ENCODE measurements around the gene CASP8AP2. TPM values are rescaled to one million over a fixed set of nuclear protein-coding genes. Genes with fewer than 3 reads are reported as not detected.
"Not testable (repeated sequence)": the region's sequence is repeated elsewhere in the genome, so short reads cannot be mapped to it uniquely, and the experiment has no call there.

Gene CASP8AP2
- total RNA-seq = 38.3 and 40.2 TPM in 2 replicates

DNA sequence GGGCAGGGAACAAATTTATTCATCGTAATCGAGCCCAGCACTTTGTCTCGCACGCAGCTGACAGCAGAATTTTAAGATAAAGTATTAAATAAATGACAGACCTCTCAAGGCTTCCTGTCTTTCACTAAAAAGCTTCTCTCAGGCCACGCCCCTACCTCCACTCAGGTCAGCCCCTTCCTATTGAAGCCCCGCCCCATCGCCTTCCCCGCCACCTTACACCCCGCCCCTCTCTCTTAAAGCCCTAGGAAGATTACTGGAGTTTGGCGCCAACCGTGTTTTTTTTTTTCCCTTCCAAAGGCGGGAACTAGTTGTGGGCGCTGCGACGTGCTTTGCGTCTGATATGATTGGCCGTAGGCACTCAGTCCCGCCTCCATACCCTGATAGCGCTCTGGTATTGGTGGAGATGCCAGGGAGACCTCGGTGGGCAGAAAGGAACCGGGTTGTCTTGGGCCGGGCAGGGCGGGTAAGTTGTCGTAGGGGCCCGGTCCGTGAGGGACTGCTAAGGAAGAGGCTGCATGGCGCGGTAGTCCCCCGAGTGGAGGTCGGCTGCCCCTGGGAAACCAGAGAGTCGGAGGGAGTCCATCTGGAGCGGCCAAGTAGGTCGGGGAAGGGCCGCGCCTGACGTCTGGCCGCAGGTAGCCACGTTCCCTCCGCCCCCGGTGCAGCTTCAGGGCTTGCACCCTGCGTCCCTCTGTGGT is at the start of gene CASP8AP2:
Gene CASP8AP2 (plus strand): TSS at position 409 of the 698 bp plus-strand sequence.
- Mint-ChIP-seq H3K4me1 (ENCODE audit: low read depth) (peaks cover 21% of the 10 kb centered on the region), H3K27ac (peak within 1 kb of the TSS; percentile 91), H3K9me3 (no peaks in the 10 kb centered on the region), H3K4me3 (peak within 1 kb of the TSS; percentile 97), H3K36me3 (ENCODE audit: low read depth) (peaks cover 28% of the 10 kb centered on the region), H3K27me3 (ENCODE audit: insufficient read depth) (no peaks in the 10 kb centered on the region)
- DNase-seq (ENCODE audit: low spot score) = peak; percentile 93
- intact Hi-C loops (cut with micrococcal nuclease) = loop anchor here (1.0 to 5.0 kb wide), 7 partner anchors 10 to 758 kb away; partner anchors contain the start of genes LYRM2, MAP3K7, MDN1 and UBE2J1

DNA sequence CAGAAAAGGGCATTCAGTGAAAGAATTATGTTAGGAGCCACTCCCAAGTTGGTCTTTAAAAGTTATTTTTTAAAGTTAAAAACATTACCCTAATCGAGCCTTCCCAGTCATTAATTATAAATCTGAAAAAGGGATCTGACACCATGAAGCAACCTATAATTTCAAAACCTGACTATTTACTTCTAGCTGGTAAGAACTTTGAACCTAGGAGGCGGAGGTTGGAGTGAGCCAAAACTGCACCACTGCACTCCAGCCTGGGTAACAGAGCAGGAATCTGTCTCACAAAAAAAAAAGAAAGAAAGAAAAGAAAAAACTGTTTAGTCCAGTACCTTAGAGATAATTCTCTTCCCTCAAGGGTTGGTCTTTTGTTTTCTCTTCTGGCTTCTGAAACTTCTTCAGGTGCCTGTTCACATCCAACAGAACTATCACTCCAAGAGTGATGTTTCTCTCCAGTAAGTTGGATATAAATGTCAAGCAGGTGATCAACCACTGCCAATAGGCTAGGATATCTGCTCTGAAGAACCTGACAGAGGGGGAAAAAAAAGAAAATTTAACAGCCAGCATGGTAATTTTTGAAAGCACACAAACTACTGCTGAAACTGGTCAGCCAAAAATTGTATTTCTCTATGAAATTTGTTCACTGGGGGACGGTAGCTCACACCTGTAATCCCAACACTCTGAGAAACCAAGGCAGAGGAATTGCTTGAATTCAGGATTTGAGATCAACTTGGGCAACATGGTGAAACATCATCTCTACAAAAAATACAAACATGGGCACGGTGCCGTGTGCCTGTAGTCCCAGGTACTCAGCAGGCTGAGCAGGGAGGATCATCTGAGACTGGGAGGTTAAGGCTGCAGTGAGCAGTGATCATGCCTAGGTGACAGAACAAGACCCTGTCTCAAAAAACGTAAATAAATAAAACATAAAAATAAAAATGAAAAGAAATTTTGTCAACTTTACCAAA is 48.3 kb upstream of the CASP8AP2 start:
- no peaks in the 10 kb centered on the region for H3K9me3 Mint-ChIP-seq
- H3K4me3 Mint-ChIP-seq = no peak overlapping the region
- H3K27me3 Mint-ChIP-seq (ENCODE audit: insufficient read depth) = no peaks in the 10 kb centered on the region
- no peak overlapping the region for H3K27ac Mint-ChIP-seq
- no peak for DNase-seq (ENCODE audit: low spot score)
- peaks cover 50% of the 10 kb centered on the region for H3K36me3 Mint-ChIP-seq (ENCODE audit: low read depth)
- intact Hi-C loops (cut with micrococcal nuclease) = no loop called here
- H3K4me1 Mint-ChIP-seq (ENCODE audit: low read depth) = no peaks in the 10 kb centered on the region

DNA sequence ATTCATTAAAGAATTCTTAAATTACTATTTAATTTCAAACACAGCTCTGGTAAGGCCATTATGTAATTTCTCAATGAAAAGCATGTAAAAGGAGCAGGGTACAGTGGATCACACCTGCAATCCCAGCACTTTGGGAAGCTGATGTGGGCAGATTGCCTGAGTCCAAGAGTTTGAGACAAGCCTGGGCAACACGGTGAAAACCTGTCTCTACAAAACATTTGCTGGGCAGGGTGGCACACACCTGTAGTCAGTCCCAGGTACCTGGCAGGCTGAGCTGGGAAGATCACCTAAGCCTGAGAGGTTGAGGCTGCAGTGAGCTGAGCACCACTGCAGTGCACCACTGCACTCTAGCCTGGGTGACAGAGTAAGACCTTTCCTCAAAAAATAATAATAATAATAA is 47.5 kb upstream of the CASP8AP2 start:
- Mint-ChIP-seq H3K27ac (no peak overlapping the region), H3K4me3 (no peak overlapping the region), H3K27me3 (ENCODE audit: insufficient read depth) (no peaks in the 10 kb centered on the region), H3K36me3 (ENCODE audit: low read depth) (peaks cover 53% of the 10 kb centered on the region), H3K9me3 (no peaks in the 10 kb centered on the region), H3K4me1 (ENCODE audit: low read depth) (no peaks in the 10 kb centered on the region)
- DNase-seq (ENCODE audit: low spot score) = no peak
- intact Hi-C loops (cut with micrococcal nuclease) = no loop called here

DNA sequence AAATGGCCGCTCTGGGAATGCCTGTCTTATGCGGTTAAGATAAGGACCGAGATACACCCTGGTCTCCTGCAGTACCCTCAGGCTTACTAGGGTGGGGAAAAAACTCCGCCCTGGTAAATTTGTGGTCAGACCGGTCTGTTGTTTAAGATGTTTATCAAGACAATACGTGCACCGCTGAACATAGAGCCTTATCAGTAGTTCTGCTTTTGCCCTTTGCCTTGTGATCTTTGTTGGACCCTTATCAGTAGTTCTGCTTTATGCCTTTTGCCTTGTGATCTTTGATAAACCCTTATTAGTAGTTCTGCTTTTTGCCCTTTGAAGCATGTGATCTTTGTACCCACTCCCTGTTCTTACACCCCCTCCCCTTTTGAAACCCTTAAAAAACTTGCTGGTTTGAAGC is 46.4 kb upstream of the CASP8AP2 start:
- H3K36me3 Mint-ChIP-seq (ENCODE audit: low read depth) = peaks cover 61% of the 10 kb centered on the region
- H3K27me3 Mint-ChIP-seq (ENCODE audit: insufficient read depth); DNase-seq (ENCODE audit: low spot score); H3K27ac Mint-ChIP-seq; H3K4me3 Mint-ChIP-seq; H3K4me1 Mint-ChIP-seq (ENCODE audit: low read depth); H3K9me3 Mint-ChIP-seq; intact Hi-C loops (cut with micrococcal nuclease): not testable (repeated sequence)

DNA sequence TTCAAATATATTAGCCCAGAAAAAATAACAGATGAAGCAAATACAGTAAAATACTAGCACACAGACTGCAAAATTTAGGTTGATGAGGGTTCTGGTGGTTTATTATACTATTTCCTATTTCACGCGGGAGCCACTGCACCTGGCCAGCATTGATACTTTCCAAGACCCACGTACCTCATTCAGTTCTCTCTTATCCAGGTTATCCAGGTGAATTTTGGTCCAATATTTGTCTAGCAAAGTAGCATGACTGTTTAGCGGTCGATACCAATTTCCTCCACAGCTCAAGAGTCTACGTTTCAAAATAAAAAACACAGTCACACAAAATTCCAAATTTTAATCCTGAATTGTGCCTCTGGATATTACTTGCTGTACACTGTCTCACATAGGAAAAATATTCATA is 44.8 kb upstream of the CASP8AP2 start:
- H3K27me3 Mint-ChIP-seq (ENCODE audit: insufficient read depth) = no peaks in the 10 kb centered on the region
- no peak overlapping the region for H3K4me3 Mint-ChIP-seq
- intact Hi-C loops (cut with micrococcal nuclease) = no loop called here
- peaks cover 61% of the 10 kb centered on the region for H3K36me3 Mint-ChIP-seq (ENCODE audit: low read depth)
- no peak for DNase-seq (ENCODE audit: low spot score)
- H3K4me1 Mint-ChIP-seq (ENCODE audit: low read depth) = no peaks in the 10 kb centered on the region
- no peak overlapping the region for H3K27ac Mint-ChIP-seq
- no peaks in the 10 kb centered on the region for H3K9me3 Mint-ChIP-seq

DNA sequence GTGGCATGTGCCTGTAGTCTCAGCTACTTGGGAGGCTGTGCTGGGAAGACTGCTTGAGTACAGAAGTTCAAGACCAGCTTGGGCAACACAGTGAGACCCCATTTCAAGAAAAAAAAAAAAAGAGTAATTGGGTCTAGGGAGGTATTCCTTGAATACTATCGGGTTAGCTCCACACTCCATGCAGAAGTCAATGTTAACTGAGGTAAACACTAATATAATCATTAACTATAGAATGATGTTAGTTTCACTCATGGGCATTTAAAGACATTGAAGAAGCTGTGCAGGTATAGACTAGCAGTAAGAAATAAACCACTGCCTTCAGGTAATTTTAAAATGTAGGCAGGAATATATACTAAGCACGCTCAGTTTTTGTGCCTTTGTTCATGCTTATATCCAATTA is 42.7 kb upstream of the CASP8AP2 start:
- no peaks in the 10 kb centered on the region for H3K4me1 Mint-ChIP-seq (ENCODE audit: low read depth)
- no peaks in the 10 kb centered on the region for H3K9me3 Mint-ChIP-seq
- H3K4me3 Mint-ChIP-seq = no peak overlapping the region
- DNase-seq (ENCODE audit: low spot score) = no peak
- intact Hi-C loops (cut with micrococcal nuclease) = no loop called here
- H3K36me3 Mint-ChIP-seq (ENCODE audit: low read depth) = peaks cover 54% of the 10 kb centered on the region
- H3K27me3 Mint-ChIP-seq (ENCODE audit: insufficient read depth) = no peaks in the 10 kb centered on the region
- no peak overlapping the region for H3K27ac Mint-ChIP-seq

DNA sequence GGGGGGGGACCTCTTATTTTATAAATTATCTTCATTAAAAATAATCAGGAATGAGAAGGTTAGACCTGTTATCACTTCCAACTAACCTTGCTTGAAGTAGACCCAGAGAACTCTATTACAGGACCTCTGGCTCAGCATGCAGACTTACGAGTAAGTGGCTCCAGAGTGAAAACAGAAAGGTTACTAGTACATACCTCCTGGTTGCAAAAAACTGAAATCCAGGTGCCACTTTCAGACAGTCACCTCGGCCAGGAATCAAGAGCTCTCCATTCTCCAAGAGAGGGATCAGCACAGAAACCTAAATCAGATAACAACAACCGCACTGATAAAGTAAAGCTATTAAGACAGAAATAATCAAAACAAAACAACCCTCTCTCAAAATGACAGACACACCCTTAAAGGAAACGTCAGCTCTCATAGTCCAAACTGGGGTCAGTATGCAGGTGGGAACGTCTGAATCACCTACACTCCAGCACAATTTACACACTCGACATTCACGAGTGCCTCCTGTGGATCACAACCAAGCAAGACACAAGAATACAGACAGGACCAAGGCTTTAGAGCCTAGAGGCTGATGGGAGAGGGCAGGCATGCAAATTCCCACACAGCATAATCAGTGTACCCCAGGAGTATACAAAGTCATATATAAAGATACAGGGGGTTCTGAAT is 41.9 kb upstream of the CASP8AP2 start:
- Mint-ChIP-seq H3K4me3 (no peak overlapping the region), H3K36me3 (ENCODE audit: low read depth) (peaks cover 54% of the 10 kb centered on the region), H3K27ac (no peak overlapping the region), H3K4me1 (ENCODE audit: low read depth) (peaks cover 2% of the 10 kb centered on the region), H3K9me3 (no peaks in the 10 kb centered on the region), H3K27me3 (ENCODE audit: insufficient read depth) (no peaks in the 10 kb centered on the region)
- DNase-seq (ENCODE audit: low spot score) = no peak
- intact Hi-C loops (cut with micrococcal nuclease) = no loop called here

DNA sequence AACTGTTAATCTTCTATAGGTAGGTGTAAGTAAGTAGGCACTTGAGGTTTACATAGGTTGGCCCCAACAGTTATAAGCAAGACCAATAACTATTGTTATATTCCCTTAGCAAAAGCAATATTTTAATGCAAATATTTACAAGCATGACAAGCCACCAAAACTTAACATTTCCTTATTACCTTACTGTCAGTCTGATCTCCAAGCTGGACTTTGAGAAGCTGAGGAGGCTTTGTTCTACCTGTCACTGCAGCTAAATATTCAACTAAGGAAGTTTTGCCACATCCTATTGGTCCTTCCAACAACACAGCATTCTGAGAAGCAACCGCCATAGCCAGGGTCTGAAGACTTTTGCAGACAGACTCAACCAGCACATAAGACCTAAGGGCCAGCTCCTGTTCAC is 39.7 kb upstream of the CASP8AP2 start:
- DNase-seq (ENCODE audit: low spot score) = no peak
- Mint-ChIP-seq H3K27ac (no peak overlapping the region), H3K4me3 (no peak overlapping the region), H3K27me3 (ENCODE audit: insufficient read depth) (no peaks in the 10 kb centered on the region), H3K9me3 (no peaks in the 10 kb centered on the region), H3K4me1 (ENCODE audit: low read depth) (peaks cover 24% of the 10 kb centered on the region), H3K36me3 (ENCODE audit: low read depth) (peaks cover 51% of the 10 kb centered on the region)
- intact Hi-C loops (cut with micrococcal nuclease) = no loop called here

DNA sequence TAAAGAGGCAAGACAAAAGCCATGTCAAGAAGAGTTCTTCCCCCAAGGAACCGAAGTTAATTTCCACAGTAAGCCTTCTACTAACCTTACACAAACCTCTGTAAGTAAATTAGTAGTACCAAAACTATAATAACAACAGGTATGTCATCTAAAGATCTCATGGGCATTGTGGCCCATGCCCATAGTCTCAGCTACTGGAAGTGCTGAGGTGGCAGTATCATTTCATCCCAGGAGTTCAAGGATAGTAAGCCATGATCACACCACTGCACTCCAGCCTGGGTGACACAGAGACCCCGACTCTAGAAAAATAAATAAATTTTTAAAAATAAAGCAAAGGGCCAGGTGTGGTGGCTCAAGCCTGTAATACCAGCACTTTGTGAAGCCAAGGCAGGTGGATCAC is 39.3 kb upstream of the CASP8AP2 start:
- Mint-ChIP-seq H3K4me1 (ENCODE audit: low read depth) (peaks cover 28% of the 10 kb centered on the region), H3K36me3 (ENCODE audit: low read depth) (peaks cover 51% of the 10 kb centered on the region), H3K9me3 (no peaks in the 10 kb centered on the region), H3K4me3 (no peak overlapping the region), H3K27ac (no peak overlapping the region), H3K27me3 (ENCODE audit: insufficient read depth) (no peaks in the 10 kb centered on the region)
- intact Hi-C loops (cut with micrococcal nuclease) = no loop called here
- no peak for DNase-seq (ENCODE audit: low spot score)

DNA sequence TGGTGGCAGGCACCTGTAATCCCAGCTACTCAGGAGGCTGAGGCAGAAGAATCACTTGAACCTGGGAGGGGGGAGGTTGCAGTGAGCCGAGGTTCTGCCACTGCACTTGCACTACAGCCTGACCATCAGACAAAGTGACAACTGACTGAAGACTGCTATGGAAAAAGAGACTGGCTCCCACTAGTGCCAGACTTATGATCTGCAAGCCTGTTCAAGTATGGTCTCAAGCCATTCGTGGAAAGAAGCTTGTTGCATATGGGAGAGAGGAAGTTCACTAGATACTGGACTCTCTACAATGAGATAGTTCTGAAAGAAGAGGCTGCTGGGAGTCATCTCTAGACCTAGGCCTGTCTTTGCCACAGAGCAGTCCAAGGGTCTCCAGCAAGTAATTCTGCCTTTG is 36.8 kb upstream of the CASP8AP2 start:
- H3K36me3 Mint-ChIP-seq (ENCODE audit: low read depth) = peaks cover 48% of the 10 kb centered on the region
- peaks cover 29% of the 10 kb centered on the region for H3K4me1 Mint-ChIP-seq (ENCODE audit: low read depth)
- H3K4me3 Mint-ChIP-seq = peak overlapping the region; percentile 68
- H3K27ac Mint-ChIP-seq = peak overlapping the region; percentile 79
- intact Hi-C loops (cut with micrococcal nuclease) = no loop called here
- H3K27me3 Mint-ChIP-seq (ENCODE audit: insufficient read depth) = no peaks in the 10 kb centered on the region
- H3K9me3 Mint-ChIP-seq = no peaks in the 10 kb centered on the region
- peak; percentile 20 for DNase-seq (ENCODE audit: low spot score)

DNA sequence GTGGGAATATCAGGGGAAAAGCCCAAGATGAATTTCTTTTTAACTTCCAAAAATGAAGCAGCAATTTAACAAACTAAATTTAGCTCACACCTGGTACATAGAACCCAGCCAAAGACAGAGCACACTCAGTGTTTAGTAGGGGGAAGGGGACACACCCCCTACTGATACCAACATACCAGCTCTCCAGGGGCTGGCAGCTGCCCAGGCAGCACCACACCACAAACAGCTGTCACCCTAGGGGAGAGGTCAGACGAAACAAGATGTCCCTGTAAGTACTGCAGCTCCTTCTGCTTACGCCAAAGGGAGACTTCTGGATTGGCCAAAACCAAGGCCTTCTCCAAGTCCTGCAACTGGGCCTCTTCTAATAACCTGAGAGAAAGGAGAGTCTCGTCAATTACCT is 36.1 kb upstream of the CASP8AP2 start:
- H3K27me3 Mint-ChIP-seq (ENCODE audit: insufficient read depth) = no peaks in the 10 kb centered on the region
- H3K4me3 Mint-ChIP-seq = peak overlapping the region; percentile 62
- H3K36me3 Mint-ChIP-seq (ENCODE audit: low read depth) = peaks cover 41% of the 10 kb centered on the region
- H3K27ac Mint-ChIP-seq = no peak overlapping the region
- no peaks in the 10 kb centered on the region for H3K9me3 Mint-ChIP-seq
- H3K4me1 Mint-ChIP-seq (ENCODE audit: low read depth) = peaks cover 29% of the 10 kb centered on the region
- intact Hi-C loops (cut with micrococcal nuclease) = no loop called here
- DNase-seq (ENCODE audit: low spot score) = no peak

DNA sequence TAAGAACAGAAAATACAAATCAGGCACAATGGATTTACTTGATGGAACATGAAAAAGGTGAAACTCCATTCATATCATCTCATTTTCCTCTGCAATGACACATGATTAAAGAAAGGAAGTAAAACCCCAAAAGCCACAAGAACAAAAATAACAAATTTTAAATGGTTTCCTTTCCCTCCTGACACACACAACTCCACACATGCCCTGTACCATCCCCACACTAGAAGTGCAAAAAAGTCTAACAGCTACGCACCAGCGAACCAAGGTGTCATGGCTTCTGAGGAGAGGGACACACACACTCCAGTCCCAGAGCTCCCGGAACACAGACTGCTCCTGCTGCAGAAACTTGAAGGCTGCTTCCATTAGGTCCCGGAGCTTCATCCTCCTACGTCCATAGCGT is 35.4 kb upstream of the CASP8AP2 start:
- Mint-ChIP-seq H3K27ac (peak overlapping the region; percentile 72), H3K4me1 (ENCODE audit: low read depth) (peaks cover 29% of the 10 kb centered on the region), H3K9me3 (no peaks in the 10 kb centered on the region), H3K27me3 (ENCODE audit: insufficient read depth) (no peaks in the 10 kb centered on the region), H3K36me3 (ENCODE audit: low read depth) (peaks cover 39% of the 10 kb centered on the region), H3K4me3 (peak overlapping the region; percentile 62)
- no peak for DNase-seq (ENCODE audit: low spot score)
- intact Hi-C loops (cut with micrococcal nuclease) = loop anchor here (1.0 kb wide), 2 partner anchors 25 to 502 kb away; partner anchors contain the start of genes BACH2 and MDN1
